CD4-positive, alpha-beta T cell treated with Interleukin-17A for 1 hour (primary cell): ENCODE measurements around the gene C5orf15.
"Not testable (repeated sequence)": the region's sequence is repeated elsewhere in the genome, so short reads cannot be mapped to it uniquely, and the experiment has no call there.

Source experiments
- DNase-seq: peaks from one replicate; pipeline ENCODE4 v3.0.0-alpha.2; 2020

Gene C5orf15

GRCh38 chr5:133993185-133993936 is 24.9 kb upstream of the C5orf15 start:
- DNase-seq, result no peak

DNA sequence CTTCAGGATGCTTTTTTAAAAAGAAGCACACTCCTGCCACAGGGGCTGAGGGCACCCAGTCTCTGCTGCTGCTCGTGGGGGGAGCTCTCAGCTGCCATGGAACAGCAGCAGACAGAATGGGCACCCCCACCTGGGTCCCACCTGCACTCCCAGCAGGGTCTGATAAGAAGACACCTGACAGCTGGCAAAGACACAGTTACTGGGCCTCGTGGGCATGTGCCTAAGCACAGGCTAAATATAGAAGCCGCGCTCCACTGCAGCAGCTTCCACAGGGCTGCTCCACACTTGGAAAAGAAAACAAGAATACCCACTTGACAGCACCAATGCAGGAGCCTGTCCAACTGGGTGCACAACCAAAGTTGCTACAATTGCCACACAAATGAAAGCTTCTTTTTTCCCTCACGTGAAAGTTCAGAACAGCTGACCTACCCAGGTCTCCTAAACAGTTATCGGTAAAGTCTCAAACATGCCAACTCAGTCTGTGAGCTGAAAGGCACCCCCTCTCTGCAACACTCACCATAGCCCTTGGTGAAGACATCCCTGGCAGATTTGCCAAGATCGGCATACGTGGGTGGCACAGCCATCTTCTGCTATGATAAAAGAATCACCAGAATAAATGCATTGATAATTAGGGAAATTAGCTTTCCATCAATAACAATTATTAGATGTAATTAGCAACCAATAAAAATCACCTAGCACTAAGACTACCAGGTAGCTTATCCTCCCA is 24.2 kb upstream of the C5orf15 start:
- no peak for DNase-seq

- DNase-seq, result no peak
These were observed 22.9 kb upstream of the C5orf15 start for GRCh38 chr5:133991171-133991910.

DNA sequence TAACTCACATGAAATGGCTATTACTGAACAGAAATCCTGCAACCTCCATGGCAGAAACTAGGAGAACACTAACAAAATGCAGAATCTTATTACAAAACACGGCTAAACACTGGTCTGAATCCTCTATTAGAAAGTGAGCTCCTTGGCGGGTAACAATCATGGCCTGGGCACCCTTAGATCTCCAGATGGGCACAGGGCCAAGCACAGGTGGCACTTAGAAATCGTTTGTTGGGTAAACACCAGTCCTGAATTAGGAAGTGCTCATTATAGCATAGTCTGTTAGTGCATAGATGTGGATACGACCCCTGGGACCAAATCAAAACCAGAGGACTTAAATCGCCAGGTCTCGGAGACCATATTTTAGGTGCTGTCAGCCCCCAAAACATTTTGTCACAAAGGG is 22.0 kb upstream of the C5orf15 start:
- no peak for DNase-seq

DNA sequence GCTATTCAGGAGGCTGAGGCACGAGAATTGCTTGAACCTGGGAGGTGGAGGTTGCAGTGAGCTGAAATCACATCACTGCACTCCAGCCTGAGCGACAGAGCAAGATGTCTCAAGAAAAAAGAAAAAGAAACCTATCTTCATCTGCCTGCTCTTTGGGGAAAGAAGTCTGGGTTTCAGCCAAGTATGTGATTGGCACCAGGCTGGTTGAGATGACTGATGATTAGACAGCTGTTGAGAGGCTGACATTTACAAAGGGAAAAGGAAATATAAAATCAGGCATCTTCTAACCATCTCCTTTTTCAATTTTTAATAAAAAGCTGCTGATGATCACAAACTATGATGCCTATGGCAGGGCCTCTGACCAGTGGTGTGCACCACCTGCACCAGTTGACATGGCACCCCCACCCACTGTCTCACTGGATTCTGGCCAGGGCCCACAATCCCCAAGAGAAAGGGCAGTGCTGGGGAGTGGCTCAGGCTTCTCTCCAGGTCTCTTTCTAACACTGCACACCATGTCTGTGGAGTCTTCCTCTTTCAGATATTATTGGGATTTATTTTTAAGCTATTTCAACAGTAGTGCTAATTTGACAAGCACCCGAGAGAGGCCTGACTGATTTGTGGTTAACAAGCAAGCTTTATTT is 17.2 kb upstream of the C5orf15 start:
- DNase-seq, result no peak

- no peak for DNase-seq
These were observed 15.2 kb upstream of the C5orf15 start for GRCh38 chr5:133983674-133984073.

DNA sequence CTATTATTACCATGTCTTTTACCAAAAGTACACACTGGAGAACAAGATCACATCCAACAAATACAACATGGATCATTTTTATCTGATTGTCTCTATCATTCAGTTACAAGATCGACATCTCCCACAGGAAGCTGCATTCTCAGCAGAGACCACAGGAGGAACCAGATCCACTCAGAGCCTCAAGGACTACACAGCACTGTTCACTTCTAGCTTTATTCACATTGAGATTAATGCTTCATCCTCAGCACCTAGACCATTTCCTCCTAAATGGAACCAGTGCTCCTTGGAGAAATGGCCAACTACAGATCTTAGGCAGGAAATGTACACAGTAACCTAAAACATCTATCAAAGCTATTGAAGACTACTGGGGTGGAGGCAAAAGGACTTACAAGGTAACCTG is 13.3 kb upstream of the C5orf15 start:
- DNase-seq, result no peak

DNA sequence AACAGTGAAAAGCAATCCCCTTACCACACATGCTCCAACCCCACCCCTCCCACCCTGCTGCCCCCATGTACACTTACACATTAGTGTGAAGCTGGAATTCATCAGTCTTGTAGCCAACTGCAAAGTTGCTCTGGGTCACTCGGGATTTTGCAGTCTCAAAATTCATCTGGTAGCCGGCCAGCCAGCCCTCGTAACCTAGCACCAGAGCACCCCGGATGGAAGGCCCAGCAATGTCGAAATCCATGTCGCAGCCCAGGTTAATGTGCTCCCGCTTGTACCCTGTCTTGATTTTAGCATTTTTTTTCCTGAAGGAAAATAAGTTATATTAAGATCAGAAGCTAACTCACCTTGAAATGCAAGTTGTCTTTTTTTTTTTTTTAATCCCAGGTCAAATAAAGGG is 12.2 kb upstream of the C5orf15 start:
- DNase-seq, result no peak

DNA sequence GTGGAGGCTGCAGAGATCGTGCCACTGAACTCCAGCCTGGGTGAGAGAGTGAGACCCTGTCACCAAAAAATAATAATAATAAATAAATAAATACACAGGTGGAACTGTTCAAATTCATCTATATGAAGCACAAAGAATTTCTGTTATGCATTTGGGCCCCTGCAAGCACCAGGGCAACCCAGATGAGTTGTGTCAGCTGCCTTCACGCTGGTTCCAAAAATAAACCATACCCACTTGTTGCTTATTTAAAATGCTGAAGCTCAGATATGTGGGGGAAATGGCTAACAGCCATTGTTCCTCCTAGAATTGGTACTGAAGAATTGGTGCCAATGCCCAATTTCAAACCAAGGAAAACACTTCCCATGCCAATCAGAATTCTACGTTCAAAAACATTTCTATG is 10.5 kb upstream of the C5orf15 start:
- DNase-seq, result no peak

DNA sequence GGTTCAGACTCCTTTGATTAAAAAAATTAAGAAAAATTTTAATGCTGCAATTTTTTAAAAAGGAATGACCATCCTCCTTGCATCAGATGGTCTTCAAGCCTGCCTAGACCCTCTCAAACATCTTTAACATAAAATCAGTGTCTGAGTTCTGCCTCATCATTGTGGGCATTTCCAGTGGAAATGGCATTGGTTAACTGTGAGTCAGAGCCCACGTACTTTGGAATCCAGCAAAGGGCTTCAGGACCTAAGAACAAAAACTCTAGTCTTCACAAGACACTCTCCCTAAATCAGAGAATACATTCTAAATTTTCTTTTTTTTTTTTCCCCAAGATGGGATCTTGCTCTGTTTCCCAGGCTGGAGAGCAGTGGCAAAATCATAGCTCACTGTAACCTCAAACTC is 9.4 kb upstream of the C5orf15 start:
- DNase-seq, result no peak

DNA sequence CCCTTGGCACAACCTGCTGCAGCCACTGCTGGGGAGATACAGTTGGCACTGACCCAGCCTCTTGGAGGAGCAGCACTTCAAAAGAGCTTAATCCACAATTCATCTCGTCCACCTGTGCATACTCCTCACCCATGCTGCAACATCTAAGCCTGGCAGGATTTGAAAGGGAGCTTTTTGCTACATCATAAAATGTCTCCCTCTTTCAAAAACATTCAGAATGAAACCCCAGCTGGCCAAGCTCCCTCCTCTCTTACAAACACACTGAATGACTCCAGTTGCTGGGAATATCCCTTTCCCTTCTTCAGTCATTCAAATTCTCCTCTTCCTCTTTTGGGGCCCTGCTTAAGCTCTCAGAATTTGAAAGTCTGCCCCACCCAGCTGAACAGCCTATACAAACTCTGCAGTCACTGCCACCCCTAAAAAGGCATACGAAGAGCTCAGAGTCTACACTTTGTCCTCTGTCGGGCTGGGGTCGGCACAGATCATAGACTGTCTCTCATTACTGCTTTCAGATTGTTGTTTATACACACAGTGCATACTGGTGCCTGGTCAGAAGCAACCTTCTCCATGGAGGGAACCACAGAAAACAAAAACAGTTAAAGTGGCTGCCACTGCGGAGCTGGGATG is 8.8 kb upstream of the C5orf15 start:
- DNase-seq, result no peak

- DNase-seq, result not testable (repeated sequence)
These were observed 7.1 kb upstream of the C5orf15 start for GRCh38 chr5:133975546-133975945.

GRCh38 chr5:133974142-133974541 is 5.7 kb upstream of the C5orf15 start:
- DNase-seq, result no peak

DNA sequence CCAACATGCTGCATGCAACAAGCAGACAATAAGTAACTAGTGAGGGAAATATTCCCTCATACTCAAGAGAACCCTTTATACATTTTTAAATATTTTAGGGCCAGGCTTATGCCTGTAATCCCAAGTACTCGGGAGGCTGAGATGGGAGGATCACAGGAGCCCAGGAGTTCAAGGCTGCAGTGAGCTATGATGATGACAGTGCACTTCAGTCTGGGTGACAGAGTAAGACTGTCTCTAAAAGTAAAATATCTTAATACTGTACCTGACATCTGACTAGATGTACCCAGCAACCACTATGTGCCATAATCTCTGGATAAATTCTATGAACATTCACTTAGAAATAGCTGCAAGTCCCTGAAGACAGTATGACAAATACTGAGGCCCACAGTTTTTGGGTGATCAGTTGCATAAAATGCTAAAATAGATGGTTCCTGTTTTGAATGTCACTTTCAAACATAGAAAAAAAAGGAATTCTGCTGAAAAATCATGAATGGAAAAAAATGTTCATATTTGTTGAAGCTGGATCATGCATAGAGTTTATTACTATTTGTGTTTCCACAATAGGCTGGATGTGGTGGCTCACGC is 2.0 kb upstream of the C5orf15 start:
- no peak for DNase-seq

DNA sequence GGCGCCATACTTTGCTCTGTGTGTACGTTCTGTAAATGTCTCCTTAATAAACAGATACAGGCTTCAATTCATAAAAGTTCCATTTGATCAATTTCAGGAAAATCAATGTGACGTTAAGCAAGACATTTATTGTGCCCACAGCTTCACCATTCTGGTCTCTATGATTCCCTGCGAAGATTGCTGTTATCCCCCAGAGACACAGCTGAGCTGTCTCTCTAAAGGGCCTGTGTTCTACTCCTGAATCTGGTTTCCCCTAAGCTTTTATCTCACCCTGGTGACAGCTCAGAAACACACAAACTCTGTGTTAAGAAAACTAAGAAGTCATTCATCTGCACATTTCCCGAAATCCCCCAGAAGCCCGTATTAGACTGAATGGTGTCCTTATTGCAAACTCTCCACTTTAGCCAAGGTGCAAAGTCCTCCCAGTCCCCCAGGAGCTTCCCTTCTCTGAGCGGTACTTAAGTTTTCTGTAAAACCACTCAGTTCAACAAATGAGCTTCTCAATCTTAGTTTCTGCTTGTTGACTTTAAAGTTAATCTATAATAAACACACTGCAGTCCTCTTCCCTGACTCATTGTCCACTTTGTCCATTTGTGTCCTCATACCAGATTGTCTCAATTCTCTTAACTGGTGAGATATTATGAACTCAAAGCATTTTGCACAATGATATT is 1.4 kb upstream of the C5orf15 start:
- no peak for DNase-seq

GRCh38 chr5:133967698-133968203 is 674 bp downstream of the C5orf15 start:
- peak; percentile 43 for DNase-seq

GRCh38 chr5:133967124-133967523 is 1.3 kb downstream of the C5orf15 start:
- DNase-seq, result no peak

DNA sequence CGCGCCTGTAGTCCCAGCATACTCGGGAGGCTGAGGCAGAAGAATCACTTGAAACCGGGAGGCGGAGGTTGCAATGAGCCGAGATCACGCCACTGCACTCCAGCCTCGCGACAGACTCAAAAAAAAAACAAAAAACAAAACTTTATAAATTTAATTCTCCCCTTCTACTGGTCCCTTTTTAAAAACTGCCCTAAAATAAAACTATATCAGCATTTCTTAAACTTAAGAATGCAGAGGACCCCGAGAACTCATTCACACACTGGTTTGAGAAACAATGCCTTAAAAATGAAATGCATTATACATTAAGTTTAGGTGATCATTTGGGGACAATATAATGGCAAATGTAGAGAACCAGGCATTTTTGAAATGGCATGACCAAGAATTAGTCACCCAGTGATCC is 2.3 kb downstream of the C5orf15 start:
- no peak for DNase-seq

- no peak for DNase-seq
These were observed 4.8 kb downstream of the C5orf15 start for GRCh38 chr5:133963493-133964128.

DNA sequence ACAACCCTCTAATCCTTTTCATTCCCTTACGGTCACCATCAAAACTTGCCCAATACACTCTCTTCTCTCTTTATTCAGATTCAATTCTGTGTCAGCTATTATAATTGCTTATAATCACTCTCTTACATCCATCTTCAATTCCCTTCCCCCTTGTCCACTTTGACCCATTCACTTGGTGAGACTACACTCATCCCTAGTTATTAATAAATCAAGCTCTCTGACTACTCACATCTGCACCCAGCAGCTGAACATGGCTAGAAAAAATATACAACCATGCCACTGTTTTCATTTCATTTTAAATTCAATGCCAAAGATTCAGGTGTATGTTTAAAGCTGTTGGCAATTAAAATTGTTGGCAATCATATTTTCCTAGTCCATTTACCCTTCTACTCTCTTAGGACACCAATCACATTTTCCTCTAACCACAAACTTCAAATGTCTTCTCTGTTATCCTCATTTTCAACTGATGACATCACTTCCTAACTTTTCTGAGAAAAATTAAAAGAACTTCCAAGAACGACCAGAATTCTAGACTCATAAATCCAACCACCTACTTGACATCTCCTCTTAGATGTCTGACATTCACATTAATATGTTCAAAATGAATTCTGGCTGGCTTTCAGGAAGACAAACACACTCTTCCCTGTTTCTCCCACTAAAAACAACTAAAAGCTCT is 5.5 kb downstream of the C5orf15 start:
- DNase-seq, result no peak

DNA sequence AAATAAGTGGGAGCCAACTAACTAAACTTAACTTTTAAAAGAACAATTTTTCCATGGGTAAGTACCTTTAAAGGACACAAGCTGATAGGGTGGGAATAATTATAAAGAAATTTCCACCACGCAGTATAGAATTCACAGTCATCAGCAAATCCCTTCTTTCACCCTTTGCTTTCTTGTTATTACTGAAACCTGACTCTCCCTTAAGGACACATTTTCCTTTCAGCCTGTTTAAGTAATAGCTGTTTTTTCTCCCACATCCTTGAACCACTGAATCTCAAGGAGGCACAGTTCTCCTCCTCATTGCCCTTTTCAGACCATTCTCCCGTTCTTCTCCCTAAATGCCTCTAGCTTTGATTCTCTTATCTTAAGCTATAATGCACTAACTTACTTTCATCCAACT is 6.3 kb downstream of the C5orf15 start:
- no peak for DNase-seq
